Upper lobe of left lung (tissue), 4 donors: ENCODE measurements around the gene TANC2.

Source experiments
- POLR2A ChIP-seq, 4 donors: fragments of 450-650 bp; IDR thresholded peaks; one replicate each; pipeline ENCODE4 v1.5.1; 2016 to 2017; ENCODE audit warnings: antibody characterized with exemption in 4 of 4, mild to moderate bottlenecking in 2 of 4
- TF ChIP-seq, protein P1 (sequence below), 6 experiments: fragments of 450-650 bp in 4 of 6; fragments of 200-600 bp in 2 of 6; sonication (generic) in 2 of 6; IDR thresholded peaks; one replicate each; pipeline ENCODE4 v1.5.1; 2016 to 2019; ENCODE audit warnings: antibody characterized with exemption in 6 of 6

GRCh38 chr17:62941358-62941991, 24.6 kb upstream of the TANC2 start:
- TF ChIP-seq, protein P1, sequence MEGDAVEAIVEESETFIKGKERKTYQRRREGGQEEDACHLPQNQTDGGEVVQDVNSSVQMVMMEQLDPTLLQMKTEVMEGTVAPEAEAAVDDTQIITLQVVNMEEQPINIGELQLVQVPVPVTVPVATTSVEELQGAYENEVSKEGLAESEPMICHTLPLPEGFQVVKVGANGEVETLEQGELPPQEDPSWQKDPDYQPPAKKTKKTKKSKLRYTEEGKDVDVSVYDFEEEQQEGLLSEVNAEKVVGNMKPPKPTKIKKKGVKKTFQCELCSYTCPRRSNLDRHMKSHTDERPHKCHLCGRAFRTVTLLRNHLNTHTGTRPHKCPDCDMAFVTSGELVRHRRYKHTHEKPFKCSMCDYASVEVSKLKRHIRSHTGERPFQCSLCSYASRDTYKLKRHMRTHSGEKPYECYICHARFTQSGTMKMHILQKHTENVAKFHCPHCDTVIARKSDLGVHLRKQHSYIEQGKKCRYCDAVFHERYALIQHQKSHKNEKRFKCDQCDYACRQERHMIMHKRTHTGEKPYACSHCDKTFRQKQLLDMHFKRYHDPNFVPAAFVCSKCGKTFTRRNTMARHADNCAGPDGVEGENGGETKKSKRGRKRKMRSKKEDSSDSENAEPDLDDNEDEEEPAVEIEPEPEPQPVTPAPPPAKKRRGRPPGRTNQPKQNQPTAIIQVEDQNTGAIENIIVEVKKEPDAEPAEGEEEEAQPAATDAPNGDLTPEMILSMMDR (IDR thresholded peaks at IDR 0.05) = no peak
- TF ChIP-seq POLR2A (IDR thresholded peaks at IDR 0.05) = no peak
